Astrocyte (in vitro differentiated cells and primary cell): ENCODE data around the gene CEP250. TPM values are rescaled to one million over a fixed set of nuclear protein-coding genes. Genes with fewer than 3 reads are reported as not detected.

Source experiments
- DNase-seq: peaks from one replicate; pipeline ENCODE4 v3.0.0-alpha.2; 2010; ENCODE audit warnings: low read depth
- FAIRE-seq: peaks from 2 replicates; lab custom pipeline; 2011; peaks lifted over from hg19 to GRCh38; lab: Jason Lieb, UNC
- H2AFZ ChIP-seq: 2 replicates; pipeline ENCODE4 v1.6.0; 2012; ENCODE audit warnings: low read depth, low read length, inconsistent platforms
- H3K27ac ChIP-seq: 2 replicates; pipeline ENCODE4 v1.5.1; 2011; ENCODE audit warnings: low read depth, low read length, inconsistent platforms
- H3K27me3 ChIP-seq: 2 replicates; pipeline ENCODE4 v1.6.0; 2011; ENCODE audit warnings: low read length, inconsistent platforms; ENCODE audit not compliant: insufficient read depth
- H3K36me3 ChIP-seq: 2 replicates; pipeline ENCODE4 v1.5.1; 2011; ENCODE audit warnings: low read length, inconsistent platforms; ENCODE audit not compliant: insufficient read depth
- H3K4me1 ChIP-seq: 2 replicates; pipeline ENCODE4 v1.5.1; 2011; ENCODE audit warnings: low read length, inconsistent platforms; ENCODE audit not compliant: insufficient read depth
- H3K4me2 ChIP-seq: 2 replicates; pipeline ENCODE4 v1.6.0; 2012; ENCODE audit warnings: low read length, inconsistent platforms
- H3K4me3 ChIP-seq: 2 replicates; pipeline ENCODE4 v1.5.1; 2011; ENCODE audit warnings: low read depth, mild to moderate bottlenecking, low read length, inconsistent platforms; ENCODE audit not compliant: insufficient read depth
- H3K79me2 ChIP-seq: 2 replicates; pipeline ENCODE4 v1.6.0; 2012; ENCODE audit warnings: mild to moderate bottlenecking, low read length, inconsistent platforms; ENCODE audit not compliant: insufficient read depth
- H3K9ac ChIP-seq: 2 replicates; pipeline ENCODE4 v1.6.0; 2012; ENCODE audit warnings: mild to moderate bottlenecking, low read length, inconsistent platforms
- H3K9me3 ChIP-seq: 2 replicates; pipeline ENCODE4 v1.5.1; 2012; ENCODE audit warnings: low read depth, mild to moderate bottlenecking, low read length, inconsistent platforms; ENCODE audit not compliant: insufficient read depth
- H4K20me1 ChIP-seq: 2 replicates; pipeline ENCODE4 v1.6.0; 2012; ENCODE audit warnings: low read length, inconsistent platforms; ENCODE audit not compliant: insufficient read depth
- H3K27ac Mint-ChIP-seq: one replicate; pipeline ENCODE4 v1.8.0; 2021; ENCODE audit warnings: mild to moderate bottlenecking, mixed read lengths; ENCODE audit not compliant: unreplicated experiment
- H3K27me3 Mint-ChIP-seq: one replicate; pipeline ENCODE4 v1.8.0; 2021; ENCODE audit warnings: low read depth, mixed read lengths; ENCODE audit not compliant: unreplicated experiment
- H3K36me3 Mint-ChIP-seq: one replicate; pipeline ENCODE4 v1.8.0; 2021; ENCODE audit warnings: low read depth, mixed read lengths; ENCODE audit not compliant: unreplicated experiment
- H3K4me1 Mint-ChIP-seq: one replicate; pipeline ENCODE4 v1.8.0; 2021; ENCODE audit warnings: low read depth, mixed read lengths; ENCODE audit not compliant: unreplicated experiment
- H3K4me3 Mint-ChIP-seq: one replicate; pipeline ENCODE4 v1.8.0; 2021; ENCODE audit warnings: mild to moderate bottlenecking, moderate library complexity, mixed read lengths; ENCODE audit not compliant: unreplicated experiment
- H3K9me3 Mint-ChIP-seq: one replicate; pipeline ENCODE4 v1.8.0; 2021; ENCODE audit warnings: mild to moderate bottlenecking, mixed read lengths; ENCODE audit not compliant: unreplicated experiment
- EZH2 ChIP-seq: IDR thresholded peaks from 2 replicates; pipeline ENCODE4 v1.6.1; 2012; ENCODE audit warnings: mild to moderate bottlenecking, low read length, inconsistent platforms; ENCODE audit not compliant: insufficient read depth
- total RNA-seq: library from RNA; stranded (reverse); gene quantifications from 2 replicates; pipeline ENCODE4 v1.2.1, GENCODE V29; 2021
- TF ChIP-seq, protein P1 (sequence below): IDR thresholded peaks from 2 replicates; pipeline ENCODE4 v1.5.1; 2011; ENCODE audit warnings: low read depth, mild to moderate bottlenecking, inconsistent platforms, low read length, moderate library complexity; ENCODE audit not compliant: insufficient read depth

Gene CEP250
- total RNA-seq, 1 donor from 2014 or later: 107 TPM

GRCh38 chr20:35434085-35435005 lies 21.1 kb upstream of the CEP250 start:
- no peak for TF ChIP-seq EZH2
- TF ChIP-seq, protein P1, sequence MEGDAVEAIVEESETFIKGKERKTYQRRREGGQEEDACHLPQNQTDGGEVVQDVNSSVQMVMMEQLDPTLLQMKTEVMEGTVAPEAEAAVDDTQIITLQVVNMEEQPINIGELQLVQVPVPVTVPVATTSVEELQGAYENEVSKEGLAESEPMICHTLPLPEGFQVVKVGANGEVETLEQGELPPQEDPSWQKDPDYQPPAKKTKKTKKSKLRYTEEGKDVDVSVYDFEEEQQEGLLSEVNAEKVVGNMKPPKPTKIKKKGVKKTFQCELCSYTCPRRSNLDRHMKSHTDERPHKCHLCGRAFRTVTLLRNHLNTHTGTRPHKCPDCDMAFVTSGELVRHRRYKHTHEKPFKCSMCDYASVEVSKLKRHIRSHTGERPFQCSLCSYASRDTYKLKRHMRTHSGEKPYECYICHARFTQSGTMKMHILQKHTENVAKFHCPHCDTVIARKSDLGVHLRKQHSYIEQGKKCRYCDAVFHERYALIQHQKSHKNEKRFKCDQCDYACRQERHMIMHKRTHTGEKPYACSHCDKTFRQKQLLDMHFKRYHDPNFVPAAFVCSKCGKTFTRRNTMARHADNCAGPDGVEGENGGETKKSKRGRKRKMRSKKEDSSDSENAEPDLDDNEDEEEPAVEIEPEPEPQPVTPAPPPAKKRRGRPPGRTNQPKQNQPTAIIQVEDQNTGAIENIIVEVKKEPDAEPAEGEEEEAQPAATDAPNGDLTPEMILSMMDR: no peak
- H3K27me3 Mint-ChIP-seq: no peaks in the 10 kb centered on the region
- H2AFZ ChIP-seq: no peak overlapping the region
- no peak overlapping the region for H3K27ac Mint-ChIP-seq
- H3K4me1 Mint-ChIP-seq: peaks cover 20% of the 10 kb centered on the region
- peak overlapping the region; percentile 2 for H3K4me3 Mint-ChIP-seq
- peaks cover 5% of the 10 kb centered on the region for H3K9me3 Mint-ChIP-seq
- peaks cover 43% of the 10 kb centered on the region for H3K79me2 ChIP-seq
- H3K27me3 ChIP-seq: no peaks in the 10 kb centered on the region
- peaks cover 5% of the 10 kb centered on the region for H4K20me1 ChIP-seq
- H3K27ac ChIP-seq: no peak overlapping the region
- H3K9me3 ChIP-seq: no peaks in the 10 kb centered on the region
- no peaks in the 10 kb centered on the region for H3K36me3 ChIP-seq
- DNase-seq (no peak), FAIRE-seq (no peak)
- H3K4me1 ChIP-seq: peaks cover 36% of the 10 kb centered on the region
- peaks cover 2% of the 10 kb centered on the region for H3K36me3 Mint-ChIP-seq
- H3K4me3 ChIP-seq: no peak overlapping the region
- H3K9ac ChIP-seq: no peak overlapping the region
- peak overlapping the region; percentile 49 for H3K4me2 ChIP-seq

DNA sequence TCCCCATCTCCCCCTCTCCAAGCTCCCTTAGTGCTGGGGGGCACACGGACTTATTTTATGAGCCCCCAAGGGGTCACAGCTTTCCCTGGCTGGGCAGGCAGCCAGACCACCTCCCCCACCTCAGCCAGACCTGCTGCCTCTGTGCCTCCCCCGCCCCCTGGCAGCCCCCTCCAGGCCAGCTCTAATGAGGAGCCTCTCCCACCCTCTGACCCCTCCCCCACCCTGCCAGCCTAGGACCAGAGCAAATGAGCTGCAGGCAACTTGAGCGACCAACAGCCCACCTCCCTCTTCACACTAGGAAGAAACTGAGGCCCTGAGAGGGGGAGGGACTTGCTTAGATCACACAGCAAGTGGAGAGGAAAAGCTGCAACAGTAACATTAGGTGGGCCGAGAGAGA lies 19.2 kb upstream of the CEP250 start:
- Histone ChIP-seq H3K9ac (peak overlapping the region; percentile 75), H3K4me2 (peak overlapping the region; percentile 80), H3K4me1 (peaks cover 36% of the 10 kb centered on the region), H3K79me2 (peaks cover 43% of the 10 kb centered on the region), H3K27ac (no peak overlapping the region), H3K36me3 (no peaks in the 10 kb centered on the region), H3K9me3 (no peaks in the 10 kb centered on the region), H3K27me3 (no peaks in the 10 kb centered on the region), H4K20me1 (peaks cover 5% of the 10 kb centered on the region), H2AFZ (no peak overlapping the region), H3K4me3 (peak overlapping the region; percentile 48)
- FAIRE-seq: no peak
- Mint-ChIP-seq H3K27ac (peak overlapping the region; percentile 68), H3K36me3 (peaks cover 2% of the 10 kb centered on the region), H3K27me3 (no peaks in the 10 kb centered on the region), H3K9me3 (peaks cover 6% of the 10 kb centered on the region), H3K4me3 (peak overlapping the region; percentile 81), H3K4me1 (peaks cover 22% of the 10 kb centered on the region)
- DNase-seq: no peak
- TF ChIP-seq EZH2: no peak
- TF ChIP-seq, protein P1: no peak
